Kidney capillary endothelial cell (primary cell): ENCODE measurements around the gene SP6.
A peak's percentile ranks its signal among the peaks of the same experiment; 100 is the strongest.

ENCODE experiments used
- DNase-seq: peaks from one replicate; pipeline ENCODE4 v3.0.0-alpha.2; 2018; ENCODE audit warnings: low spot score

Gene SP6

GRCh38 chr17:47879776-47880454 lies 29.0 kb upstream of the SP6 start:
- no peak for DNase-seq

GRCh38 chr17:47879028-47879585 lies 28.1 kb upstream of the SP6 start:
- DNase-seq, result no peak

GRCh38 chr17:47878203-47879027 lies 27.5 kb upstream of the SP6 start:
- no peak for DNase-seq

GRCh38 chr17:47877368-47878034 lies 26.5 kb upstream of the SP6 start:
- DNase-seq, result no peak

- DNase-seq, result no peak
Observed at GRCh38 chr17:47875011-47875985, 24.3 kb upstream of the SP6 start.

GRCh38 chr17:47873200-47874090 lies 22.5 kb upstream of the SP6 start:
- DNase-seq, result no peak

GRCh38 chr17:47872651-47873161 lies 21.7 kb upstream of the SP6 start:
- no peak for DNase-seq

- no peak for DNase-seq
Observed at GRCh38 chr17:47872019-47872650, 21.2 kb upstream of the SP6 start.

GRCh38 chr17:47871048-47871447 lies 20.1 kb upstream of the SP6 start:
- DNase-seq, result no peak

- no peak for DNase-seq
Observed at GRCh38 chr17:47870056-47870455, 19.1 kb upstream of the SP6 start.

- no peak for DNase-seq
Observed at GRCh38 chr17:47869114-47869513, 18.2 kb upstream of the SP6 start.

GRCh38 chr17:47867813-47868533 lies 17.0 kb upstream of the SP6 start:
- DNase-seq, result no peak

- DNase-seq, result no peak
Observed at GRCh38 chr17:47866941-47867340, 16.0 kb upstream of the SP6 start.

GRCh38 chr17:47864791-47865216 lies 13.8 kb upstream of the SP6 start:
- no peak for DNase-seq

- peak; percentile 76 for DNase-seq
Observed at GRCh38 chr17:47862621-47863440, 11.9 kb upstream of the SP6 start.

- no peak for DNase-seq
Observed at GRCh38 chr17:47860386-47860785, 9.4 kb upstream of the SP6 start.

GRCh38 chr17:47857551-47858455 lies 6.8 kb upstream of the SP6 start:
- DNase-seq, result no peak
